Mesendoderm (in vitro differentiated cells): ENCODE measurements around the gene RUNDC3A.

Source experiments
- DNase-seq: peaks from one replicate; pipeline ENCODE4 v3.0.0; 2013
- H2AK5ac ChIP-seq: 2 replicates; pipeline ENCODE4 v1.6.1; 2013; ENCODE audit warnings: low read length, inconsistent platforms
- H2BK120ac ChIP-seq: 2 replicates; pipeline ENCODE4 v1.6.1; 2013; ENCODE audit warnings: low read depth, mild to moderate bottlenecking, low read length, moderate library complexity, mixed read lengths
- H2BK15ac ChIP-seq: replicated peaks from 2 replicates; pipeline ENCODE4 v1.6.1; 2013; ENCODE audit warnings: low read depth, mild to moderate bottlenecking, moderate library complexity
- H2BK5ac ChIP-seq: 2 replicates; pipeline ENCODE4 v1.6.1; 2013; ENCODE audit warnings: low read length, inconsistent platforms
- H3K18ac ChIP-seq: 2 replicates; pipeline ENCODE4 v1.6.1; 2013; ENCODE audit warnings: mild to moderate bottlenecking, low read length, mixed read lengths
- H3K23ac ChIP-seq: one replicate; pipeline ENCODE4 v1.6.1; 2013; ENCODE audit warnings: low read length
- H3K27ac ChIP-seq: 2 replicates; pipeline ENCODE4 v1.5.1; 2013; ENCODE audit warnings: low read depth, mild to moderate bottlenecking, inconsistent platforms, low read length, moderate library complexity
- H3K27me3 ChIP-seq: 2 replicates; pipeline ENCODE4 v1.6.1; 2013; ENCODE audit warnings: low read length, control low read depth, mild to moderate bottlenecking, inconsistent platforms; ENCODE audit not compliant: insufficient read depth, poor library complexity
- H3K36me3 ChIP-seq: 2 replicates; pipeline ENCODE4 v1.6.1; 2013; ENCODE audit warnings: low read length, inconsistent platforms; ENCODE audit not compliant: control insufficient read depth, insufficient read depth
- H3K4ac ChIP-seq: one replicate; pipeline ENCODE4 v1.6.1; 2013; ENCODE audit warnings: low read depth, mild to moderate bottlenecking, low read length, moderate library complexity
- H3K4me1 ChIP-seq: 2 replicates; pipeline ENCODE4 v1.6.1; 2013; ENCODE audit warnings: low read depth, low read length, inconsistent platforms; ENCODE audit not compliant: control insufficient read depth
- H3K4me2 ChIP-seq: 2 replicates; pipeline ENCODE4 v1.6.1; 2013; ENCODE audit warnings: low read length
- H3K4me3 ChIP-seq: 2 replicates; pipeline ENCODE4 v1.5.1; 2013; ENCODE audit warnings: mild to moderate bottlenecking, low read length
- H3K56ac ChIP-seq: one replicate; pipeline ENCODE4 v1.6.1; 2013; ENCODE audit warnings: low read length
- H3K79me1 ChIP-seq: 2 replicates; pipeline ENCODE4 v1.6.1; 2013; ENCODE audit warnings: low read length, inconsistent platforms
- H3K79me2 ChIP-seq: 2 replicates; pipeline ENCODE4 v1.6.1; 2013; ENCODE audit warnings: mild to moderate bottlenecking, low read length; ENCODE audit not compliant: control insufficient read depth, insufficient read depth
- H3K9ac ChIP-seq: 2 replicates; pipeline ENCODE4 v1.6.1; 2013; ENCODE audit warnings: low read length, inconsistent platforms
- H4K5ac ChIP-seq: one replicate; pipeline ENCODE4 v1.6.1; 2013; ENCODE audit warnings: low read length
- H4K8ac ChIP-seq: one replicate; pipeline ENCODE4 v1.6.1; 2013; ENCODE audit warnings: low read depth, mild to moderate bottlenecking, control low read depth, low read length, moderate library complexity
- WGBS: extraction: QIAGEN DNeasy Blood & Tissue Kit; methylation state at CpG from one replicate; pipeline ENCODE4 v1.1.7; 2013; ENCODE audit warnings: low lambda C conversion rate, missing lambda C conversion rate; ENCODE audit not compliant: insufficient coverage; ENCODE audit errors: extremely low coverage; 5-methylcytosine and 5-hydroxymethylcytosine counted together

Gene RUNDC3A

GRCh38 chr17:44311562-44312181, 3.3 kb downstream of the RUNDC3A start:
- Histone ChIP-seq H3K4me1 (peaks cover 9% of the 10 kb centered on the region), H3K4ac (no peak overlapping the region), H3K79me2 (no peaks in the 10 kb centered on the region), H3K4me3 (no peak overlapping the region), H3K23ac (no peak overlapping the region), H2BK5ac (no peak overlapping the region), H3K9ac (no peak overlapping the region), H3K27ac (no peak overlapping the region), H3K18ac (no peak overlapping the region), H4K8ac (no peak overlapping the region), H3K79me1 (no peaks in the 10 kb centered on the region), H4K5ac (no peak overlapping the region), H3K36me3 (no peaks in the 10 kb centered on the region), H3K27me3 (no peaks in the 10 kb centered on the region), H2BK15ac (no peak overlapping the region), H2AK5ac (no peak overlapping the region), H3K4me2 (no peak overlapping the region), H3K56ac (no peak overlapping the region), H2BK120ac (no peak overlapping the region)
- WGBS, result no CpG with 5 or more reads among the region's 5 CpGs
- no peak for DNase-seq

DNA sequence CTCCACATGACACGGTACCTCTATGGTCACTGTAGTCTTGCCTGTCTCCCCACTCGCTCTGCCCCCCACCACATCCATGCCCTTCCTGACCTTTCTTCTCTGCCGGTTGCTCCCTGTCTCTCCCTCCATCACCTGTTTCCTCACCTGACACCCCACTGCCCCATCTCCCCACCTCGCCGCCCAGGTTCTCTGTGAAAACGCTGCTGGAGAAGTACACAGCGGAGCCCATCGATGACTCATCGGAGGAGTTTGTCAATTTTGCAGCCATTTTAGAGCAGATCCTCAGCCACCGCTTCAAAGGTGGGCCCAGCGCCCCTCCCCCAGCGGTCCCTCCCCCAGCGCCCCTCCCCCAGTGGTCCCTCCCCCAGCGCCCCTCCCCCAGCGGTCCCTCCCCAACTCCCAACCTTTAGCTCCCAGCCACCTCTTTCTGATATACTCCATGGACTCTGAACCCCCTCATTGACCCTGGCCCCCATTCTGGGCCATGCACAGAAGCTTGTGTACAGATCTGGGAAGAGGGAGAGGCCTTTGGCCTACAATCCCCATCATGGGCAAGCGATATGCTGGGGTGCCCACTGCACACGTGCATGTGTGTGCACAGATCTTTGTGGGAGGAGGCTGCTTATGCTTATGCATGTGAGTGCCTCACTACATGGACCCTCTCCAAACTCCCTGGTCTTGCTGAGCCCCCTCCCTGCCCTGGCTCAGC, 4.1 kb downstream of the RUNDC3A start:
- Histone ChIP-seq H3K18ac (no peak overlapping the region), H3K4me2 (no peak overlapping the region), H3K9ac (no peak overlapping the region), H4K5ac (no peak overlapping the region), H3K4me3 (no peak overlapping the region), H3K23ac (peak overlapping the region; percentile 24), H3K56ac (no peak overlapping the region), H2BK120ac (no peak overlapping the region), H3K36me3 (no peaks in the 10 kb centered on the region), H2BK15ac (no peak overlapping the region), H2BK5ac (no peak overlapping the region), H3K4me1 (peaks cover 6% of the 10 kb centered on the region), H3K79me2 (no peaks in the 10 kb centered on the region), H3K27me3 (no peaks in the 10 kb centered on the region), H4K8ac (no peak overlapping the region), H3K4ac (no peak overlapping the region), H3K27ac (no peak overlapping the region), H2AK5ac (no peak overlapping the region), H3K79me1 (no peaks in the 10 kb centered on the region)
- DNase-seq, result no peak
- WGBS, result no CpG with 5 or more reads among the region's 17 CpGs

GRCh38 chr17:44314031-44314430, 5.6 kb downstream of the RUNDC3A start:
- Histone ChIP-seq H3K27me3 (no peaks in the 10 kb centered on the region), H3K79me1 (no peaks in the 10 kb centered on the region), H2BK5ac (no peak overlapping the region), H3K9ac (no peak overlapping the region), H3K36me3 (no peaks in the 10 kb centered on the region), H3K4me1 (peaks cover 5% of the 10 kb centered on the region), H3K18ac (no peak overlapping the region), H3K4me2 (no peak overlapping the region), H3K4me3 (no peak overlapping the region), H2BK15ac (no peak overlapping the region), H4K5ac (no peak overlapping the region), H3K79me2 (no peaks in the 10 kb centered on the region), H4K8ac (no peak overlapping the region), H3K23ac (no peak overlapping the region), H3K27ac (no peak overlapping the region), H3K56ac (no peak overlapping the region), H2AK5ac (no peak overlapping the region), H2BK120ac (no peak overlapping the region), H3K4ac (no peak overlapping the region)
- WGBS, result no CpG with 5 or more reads among the region's 7 CpGs
- DNase-seq, result no peak

DNA sequence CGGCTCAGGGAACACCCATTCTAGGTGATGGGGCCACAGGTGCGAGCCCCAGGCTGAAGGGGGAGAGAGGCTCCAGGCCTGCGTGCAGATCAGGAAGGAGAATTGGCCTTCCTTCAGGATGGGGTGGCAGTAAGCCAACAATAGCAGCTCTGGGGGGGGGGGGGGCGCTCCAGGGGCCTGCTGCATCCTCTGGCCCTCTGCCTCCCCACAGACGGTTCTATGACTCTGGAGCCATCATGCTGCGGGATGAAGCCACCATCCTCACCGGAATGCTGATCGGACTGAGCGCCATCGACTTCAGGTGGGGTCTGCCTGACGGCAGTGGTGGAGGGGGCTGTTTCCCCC, 6.1 kb downstream of the RUNDC3A start:
- H2BK120ac ChIP-seq, result no peak overlapping the region
- no peak overlapping the region for H2BK15ac ChIP-seq
- H3K23ac ChIP-seq, result no peak overlapping the region
- no peak overlapping the region for H3K4me3 ChIP-seq
- H3K9ac ChIP-seq, result no peak overlapping the region
- no peak for DNase-seq
- no CpG with 5 or more reads among the region's 11 CpGs for WGBS
- H3K27ac ChIP-seq, result no peak overlapping the region
- H4K8ac ChIP-seq, result no peak overlapping the region
- H3K4me1 ChIP-seq, result peaks cover 5% of the 10 kb centered on the region
- no peak overlapping the region for H2BK5ac ChIP-seq
- no peaks in the 10 kb centered on the region for H3K36me3 ChIP-seq
- no peaks in the 10 kb centered on the region for H3K27me3 ChIP-seq
- H4K5ac ChIP-seq, result no peak overlapping the region
- no peak overlapping the region for H3K4me2 ChIP-seq
- H3K56ac ChIP-seq, result no peak overlapping the region
- H3K4ac ChIP-seq, result no peak overlapping the region
- no peak overlapping the region for H3K18ac ChIP-seq
- H3K79me1 ChIP-seq, result no peaks in the 10 kb centered on the region
- no peak overlapping the region for H2AK5ac ChIP-seq
- no peaks in the 10 kb centered on the region for H3K79me2 ChIP-seq

- H3K27me3 ChIP-seq, result no peaks in the 10 kb centered on the region
- H2BK120ac ChIP-seq, result no peak overlapping the region
- no peak overlapping the region for H2AK5ac ChIP-seq
- peak overlapping the region; percentile 71 for H3K56ac ChIP-seq
- DNase-seq, result peak; percentile 75
- peak overlapping the region; percentile 84 for H3K4me2 ChIP-seq
- H3K4ac ChIP-seq, result no peak overlapping the region
- no peak overlapping the region for H3K4me3 ChIP-seq
- H4K5ac ChIP-seq, result no peak overlapping the region
- no peak overlapping the region for H3K27ac ChIP-seq
- no peak overlapping the region for H4K8ac ChIP-seq
- H3K23ac ChIP-seq, result no peak overlapping the region
- H3K79me1 ChIP-seq, result no peaks in the 10 kb centered on the region
- peak overlapping the region; percentile 40 for H3K9ac ChIP-seq
- H2BK5ac ChIP-seq, result no peak overlapping the region
- H3K79me2 ChIP-seq, result no peaks in the 10 kb centered on the region
- no CpG with 5 or more reads among the region's 81 CpGs for WGBS
- H3K36me3 ChIP-seq, result peaks cover 4% of the 10 kb centered on the region
- peaks cover 5% of the 10 kb centered on the region for H3K4me1 ChIP-seq
- H2BK15ac ChIP-seq, result no peak overlapping the region
- H3K18ac ChIP-seq, result no peak overlapping the region
Measured at GRCh38 chr17:44314869-44315661, 6.7 kb downstream of the RUNDC3A start.
